LNCaP clone FGC (cell line): Measurements from ENCODE around the gene ALPI.

Experiments
- DNase-seq: peaks from one replicate; pipeline ENCODE4 v3.0.0-alpha.2; 2011; ENCODE audit warnings: low read depth
- H3K4me3 ChIP-seq: 2 replicates; pipeline ENCODE4 v1.5.1; 2011; ENCODE audit warnings: mild to moderate bottlenecking, low read depth, low read length, control low read depth
- CTCF ChIP-seq: IDR thresholded peaks from 2 replicates; pipeline ENCODE4 v1.5.1; 2012; ENCODE audit warnings: mild to moderate bottlenecking; ENCODE audit not compliant: control insufficient read depth, insufficient read depth; ENCODE audit errors: extremely low read depth

Gene ALPI

GRCh38 chr2:232498452-232498851, 42.5 kb downstream of the ALPI start:
- H3K4me3 ChIP-seq: no peak overlapping the region
- DNase-seq: no peak

GRCh38 chr2:232501331-232501771, 45.4 kb downstream of the ALPI start:
- no peak overlapping the region for H3K4me3 ChIP-seq
- no peak for DNase-seq
- no peak for TF ChIP-seq CTCF

More at GRCh38 chr2:232498452-232498851, 42.5 kb downstream of the ALPI start:
- no peak for TF ChIP-seq CTCF

GRCh38 chr2:232501794-232502390, 45.9 kb downstream of the ALPI start:
- TF ChIP-seq CTCF: no peak
- no peak for DNase-seq
- no peak overlapping the region for H3K4me3 ChIP-seq

- H3K4me3 ChIP-seq: no peak overlapping the region
- TF ChIP-seq CTCF: no peak
- DNase-seq: no peak
These were observed 46.6 kb downstream of the ALPI start for GRCh38 chr2:232502511-232502910.

GRCh38 chr2:232502911-232503808, 47.2 kb downstream of the ALPI start:
- TF ChIP-seq CTCF: no peak
- H3K4me3 ChIP-seq: no peak overlapping the region
- DNase-seq: no peak

- no peak for DNase-seq
- H3K4me3 ChIP-seq: no peak overlapping the region
- TF ChIP-seq CTCF: no peak
These were observed 47.9 kb downstream of the ALPI start for GRCh38 chr2:232503809-232504323.
